OCI-M2 (cell line): Measurements from ENCODE around the gene RBKS.

Source experiments
- DNase-seq: peaks from one replicate; lab custom pipeline; 2025; ENCODE audit not compliant: unreplicated experiment; lab: John Stamatoyannopoulos, UW

Gene RBKS

DNA sequence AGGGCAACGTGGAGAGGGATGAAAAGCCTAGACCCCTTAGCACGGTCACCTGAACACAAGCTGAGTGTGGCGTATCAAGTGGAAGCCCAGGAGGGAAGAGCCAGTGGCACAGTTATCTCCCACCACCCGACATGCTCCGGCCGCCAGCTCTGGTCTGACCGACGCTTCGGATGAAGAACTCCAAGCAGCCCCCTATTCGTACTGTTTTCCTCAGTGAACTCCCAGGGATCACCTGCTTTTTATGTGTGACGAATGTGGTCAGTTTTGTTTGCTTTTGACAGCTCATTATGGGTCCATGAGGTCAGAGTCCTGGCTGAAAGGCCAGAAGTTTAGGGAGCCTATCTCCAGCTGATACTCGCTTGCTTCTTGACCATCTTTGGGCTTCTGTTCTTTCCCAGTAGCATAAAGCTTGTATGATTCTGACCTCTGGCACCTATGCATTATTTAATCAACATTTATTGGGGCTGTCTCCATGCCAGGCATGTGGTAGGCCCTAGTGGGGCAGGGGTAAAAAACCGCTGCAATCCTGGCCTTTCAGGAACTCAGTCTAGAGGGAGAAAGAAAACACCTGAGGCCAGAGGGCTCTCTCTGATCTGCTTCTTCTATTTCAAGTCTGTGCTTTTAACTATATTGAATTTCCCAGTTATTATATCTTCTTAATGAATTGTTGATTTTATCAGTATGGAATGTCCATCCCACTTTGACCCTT, 151.7 kb downstream of the RBKS start:
- no peak for DNase-seq

GRCh38 chr2:27737676-27738348, 152.4 kb downstream of the RBKS start:
- no peak for DNase-seq

DNA sequence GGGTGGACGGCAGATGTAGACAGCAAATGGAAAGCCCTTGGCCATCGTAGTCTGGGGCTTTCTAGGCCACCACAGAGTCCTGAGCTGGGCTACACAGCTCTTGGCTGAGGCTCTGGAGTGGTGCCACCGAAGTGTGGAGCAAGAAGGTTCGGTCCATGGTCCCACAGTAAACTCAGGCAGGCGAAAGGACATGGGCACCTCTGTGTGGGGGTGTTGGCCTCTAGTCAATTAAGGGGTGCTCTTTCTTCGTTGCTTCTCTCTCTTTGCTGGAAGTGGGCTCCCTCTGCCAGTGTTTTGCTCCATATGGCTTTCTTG, 153.3 kb downstream of the RBKS start:
- no peak for DNase-seq

GRCh38 chr2:27736031-27736889, 153.9 kb downstream of the RBKS start:
- DNase-seq: no peak

GRCh38 chr2:27735263-27735904, 154.8 kb downstream of the RBKS start:
- no peak for DNase-seq

GRCh38 chr2:27734305-27734704, 155.9 kb downstream of the RBKS start:
- DNase-seq: no peak
